Measurements from ENCODE around the gene MACO1.

The MACO1 gene

DNA sequence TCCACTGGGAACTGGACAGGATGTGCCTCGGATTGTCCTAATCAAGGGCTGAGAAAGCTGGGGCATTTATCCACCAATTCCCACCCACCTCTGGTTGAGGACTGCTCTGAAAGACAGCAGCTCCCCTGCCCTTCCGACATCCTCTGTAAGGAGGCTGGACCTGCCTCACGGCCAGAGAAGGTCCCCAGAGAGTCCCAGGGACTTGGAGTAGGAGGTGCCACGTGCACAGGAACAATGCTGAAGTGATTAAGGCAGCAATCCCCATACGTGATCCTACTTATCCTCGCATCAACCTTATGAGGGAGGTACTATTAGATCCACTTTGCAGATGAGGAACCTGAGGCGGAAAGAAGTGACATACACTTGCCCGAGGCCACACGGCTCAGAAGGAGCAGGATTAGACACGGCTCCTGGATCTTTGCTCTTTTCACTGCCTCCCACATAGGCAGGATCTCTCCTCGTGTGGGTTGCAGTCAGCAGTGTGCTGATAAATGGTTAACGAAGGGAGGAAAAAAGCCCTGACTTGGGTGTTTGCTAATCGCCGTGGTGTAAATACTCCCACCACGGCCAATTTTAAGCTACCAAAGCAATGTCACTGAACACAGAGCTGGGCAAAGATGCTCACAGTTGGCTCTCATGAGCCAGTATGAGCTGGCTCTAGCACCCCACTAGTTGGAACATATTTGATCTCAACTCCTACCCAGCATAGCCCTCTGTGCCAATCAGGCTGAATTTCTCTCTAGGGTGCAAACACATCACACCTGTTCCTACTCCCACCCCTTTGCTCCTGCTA is 94.1 kb downstream of the MACO1 start:
- DNase-seq (ENCODE audit: low spot score), result no peak

- no peak for DNase-seq (ENCODE audit: low spot score)
Observed at GRCh38 chr1:25525361-25525688, 94.6 kb downstream of the MACO1 start.

DNA sequence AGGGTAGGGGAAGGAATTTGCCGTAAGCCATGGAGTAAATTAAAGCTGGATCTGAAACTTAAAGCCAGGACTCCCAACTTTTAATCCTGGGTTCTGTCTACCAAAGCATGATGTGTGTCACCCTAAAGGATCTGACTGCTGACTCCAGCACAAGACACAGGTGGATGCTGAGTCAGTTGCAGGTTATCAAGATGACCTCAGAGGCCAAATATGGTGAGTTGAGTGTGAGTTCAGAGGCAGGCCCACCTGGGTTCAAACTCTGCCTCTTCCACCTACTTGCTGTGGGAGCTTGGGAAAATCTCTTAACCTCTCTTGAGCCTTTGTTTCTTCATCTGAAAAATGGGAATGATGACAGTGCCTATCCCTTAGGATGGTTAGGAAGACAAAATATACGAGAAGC is 96.1 kb downstream of the MACO1 start:
- DNase-seq (ENCODE audit: low spot score), result no peak

DNA sequence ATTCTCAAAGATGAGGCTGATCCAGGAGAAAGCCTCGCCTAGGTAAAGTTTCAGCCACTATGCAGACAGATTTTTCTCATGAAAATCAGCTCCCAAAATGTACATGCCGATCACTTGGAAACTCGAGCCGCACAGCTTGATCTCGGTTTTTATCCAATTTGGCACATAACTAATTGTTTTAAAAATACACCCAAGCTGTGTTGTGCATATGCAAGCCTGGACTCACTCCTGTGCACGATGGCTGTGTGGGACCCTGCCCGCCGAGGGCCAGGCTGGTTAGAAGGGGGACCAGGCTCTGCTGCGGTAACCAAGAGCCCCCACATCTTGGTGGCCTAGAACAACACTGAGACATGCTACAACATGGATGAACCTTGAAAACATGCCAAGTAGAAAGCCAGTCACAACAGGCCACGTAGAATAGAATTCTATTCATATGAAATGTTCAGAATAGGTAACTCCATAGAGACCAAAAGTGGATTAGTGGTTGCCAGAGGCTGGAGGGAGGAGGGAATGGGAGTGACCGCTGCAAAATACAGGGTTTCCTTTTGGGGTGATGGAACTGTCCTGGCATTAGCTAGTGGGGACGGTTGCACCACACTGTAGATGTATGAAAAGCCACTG is 96.6 kb downstream of the MACO1 start:
- no peak for DNase-seq (ENCODE audit: low spot score)

DNA sequence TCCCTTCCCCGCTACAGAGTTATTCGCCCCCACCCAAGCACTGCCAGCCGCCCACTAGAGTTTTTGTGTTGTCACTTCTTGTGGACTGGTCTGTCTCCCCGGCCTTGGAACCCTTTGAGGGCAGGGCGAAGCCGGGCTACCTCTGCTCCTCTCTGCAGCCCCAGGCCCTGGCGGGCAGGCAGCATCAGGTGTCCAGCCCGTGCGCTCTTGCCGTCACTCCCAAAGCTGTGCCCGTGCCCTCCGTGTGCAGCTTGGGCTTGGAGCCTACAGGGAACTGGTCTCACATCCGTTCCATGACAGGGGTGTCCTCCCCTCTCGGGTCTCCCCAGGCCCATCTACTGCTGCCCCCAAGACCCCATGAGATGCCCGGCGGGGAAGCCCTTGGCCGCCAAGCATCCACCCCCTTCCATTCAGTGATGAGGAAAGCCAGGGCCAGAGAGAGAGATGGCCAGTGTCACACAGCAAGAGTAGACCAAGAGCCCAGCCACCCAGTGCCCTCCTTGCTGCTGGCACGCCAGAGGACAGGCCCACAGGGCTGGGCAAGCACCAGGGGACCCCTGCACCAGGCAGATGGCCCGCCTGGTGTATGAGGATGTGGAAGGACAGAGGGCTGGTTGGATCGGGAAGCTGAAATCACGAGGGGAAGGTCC is 97.4 kb downstream of the MACO1 start:
- no peak for DNase-seq (ENCODE audit: low spot score)

DNA sequence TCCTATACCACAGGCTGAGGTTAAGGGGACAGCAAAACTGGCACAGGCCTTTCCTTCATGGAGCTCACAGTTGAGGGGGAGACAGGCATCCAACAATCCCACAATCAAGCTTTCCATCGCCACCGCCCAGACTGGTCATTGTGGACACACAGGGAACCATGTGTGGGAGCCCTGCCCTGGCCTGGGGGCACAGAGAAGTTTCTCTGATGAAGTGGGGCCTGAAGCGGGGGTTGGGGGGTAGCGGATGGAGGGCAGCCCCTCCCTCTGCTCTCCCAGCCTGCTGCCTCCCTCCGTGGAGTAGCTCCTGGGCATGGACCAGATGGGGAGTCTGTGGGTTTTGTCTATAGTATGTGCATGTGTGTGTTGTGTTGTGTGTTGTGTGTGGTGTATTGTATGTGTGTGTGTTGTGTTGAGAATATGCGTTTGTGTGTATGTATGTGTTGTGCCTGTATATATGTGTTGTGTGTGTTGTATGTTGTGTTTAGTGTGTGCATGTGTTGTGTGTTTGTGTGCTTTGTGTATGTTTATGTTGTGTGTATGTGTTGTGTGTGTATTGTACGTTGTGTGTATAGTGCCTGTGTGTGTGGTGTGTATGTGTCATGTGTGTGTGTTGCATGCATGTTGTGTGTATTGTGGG is 98.3 kb downstream of the MACO1 start:
- no peak for DNase-seq (ENCODE audit: low spot score)

GRCh38 chr1:25529518-25530185 is 99.0 kb downstream of the MACO1 start:
- no peak for DNase-seq (ENCODE audit: low spot score)

DNA sequence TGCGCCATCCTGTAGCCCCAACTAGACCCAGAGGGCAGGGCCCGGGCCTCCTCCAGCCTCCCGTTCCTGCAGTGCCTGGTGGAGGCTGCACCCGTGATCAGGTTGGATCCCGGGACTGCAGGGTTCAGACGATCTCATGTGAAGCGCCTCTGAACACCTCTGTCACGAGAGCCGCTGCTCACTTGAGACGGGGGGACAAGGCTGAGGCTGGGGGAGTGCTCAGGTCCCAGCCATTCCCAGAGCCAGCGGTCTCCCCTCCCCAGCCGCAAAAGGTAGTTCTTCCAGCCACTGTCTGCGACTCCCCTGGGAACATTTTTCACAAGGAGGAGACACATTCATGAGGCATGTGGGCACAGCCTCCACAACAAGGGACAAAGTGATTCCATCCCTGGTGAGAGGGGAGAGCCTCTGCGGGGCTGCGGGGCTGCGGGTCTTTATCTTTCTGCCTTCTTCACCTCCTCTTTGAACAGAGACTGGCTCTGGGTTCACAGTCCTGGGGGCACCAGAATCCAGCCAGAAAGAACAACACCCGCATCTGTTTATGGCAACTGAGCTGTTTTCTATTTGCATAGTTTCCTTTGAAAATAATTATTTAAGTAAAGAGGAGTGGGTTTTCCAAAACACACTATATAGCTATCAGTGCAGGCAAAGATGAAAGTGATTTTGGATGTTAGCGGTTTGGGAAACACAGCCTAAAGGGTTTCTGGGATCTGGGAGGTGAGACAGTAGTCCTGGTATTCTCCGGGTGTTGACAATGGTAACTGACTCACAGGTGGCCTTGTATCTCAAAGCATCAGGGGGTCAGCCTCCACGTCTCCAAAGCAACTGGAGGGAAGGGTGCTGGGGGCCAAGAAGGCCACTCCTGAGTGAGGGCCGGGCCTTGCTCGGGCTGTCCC is 99.7 kb downstream of the MACO1 start:
- no peak for DNase-seq (ENCODE audit: low spot score)

GRCh38 chr1:25531082-25531461 is 100.4 kb downstream of the MACO1 start:
- DNase-seq (ENCODE audit: low spot score), result no peak

DNA sequence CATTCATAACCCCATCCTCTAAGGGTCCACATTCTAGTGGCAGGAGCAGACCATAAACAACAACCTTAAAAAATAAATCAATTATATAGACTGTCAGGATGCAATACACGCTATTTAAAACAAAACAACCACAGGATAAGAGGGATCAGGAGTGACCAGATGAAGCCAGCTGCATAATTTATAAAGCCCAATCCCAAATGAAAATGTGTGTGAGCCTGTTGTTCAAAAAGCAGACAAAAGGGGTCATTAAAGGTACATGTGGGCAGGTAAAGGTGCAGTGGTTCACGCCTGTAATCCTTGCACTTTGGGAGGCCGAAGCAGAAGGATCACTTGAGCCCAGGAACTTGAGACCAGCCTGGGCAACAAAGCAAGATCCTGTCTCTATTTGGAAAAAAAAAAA is 102.3 kb downstream of the MACO1 start:
- no peak for DNase-seq (ENCODE audit: low spot score)

DNA sequence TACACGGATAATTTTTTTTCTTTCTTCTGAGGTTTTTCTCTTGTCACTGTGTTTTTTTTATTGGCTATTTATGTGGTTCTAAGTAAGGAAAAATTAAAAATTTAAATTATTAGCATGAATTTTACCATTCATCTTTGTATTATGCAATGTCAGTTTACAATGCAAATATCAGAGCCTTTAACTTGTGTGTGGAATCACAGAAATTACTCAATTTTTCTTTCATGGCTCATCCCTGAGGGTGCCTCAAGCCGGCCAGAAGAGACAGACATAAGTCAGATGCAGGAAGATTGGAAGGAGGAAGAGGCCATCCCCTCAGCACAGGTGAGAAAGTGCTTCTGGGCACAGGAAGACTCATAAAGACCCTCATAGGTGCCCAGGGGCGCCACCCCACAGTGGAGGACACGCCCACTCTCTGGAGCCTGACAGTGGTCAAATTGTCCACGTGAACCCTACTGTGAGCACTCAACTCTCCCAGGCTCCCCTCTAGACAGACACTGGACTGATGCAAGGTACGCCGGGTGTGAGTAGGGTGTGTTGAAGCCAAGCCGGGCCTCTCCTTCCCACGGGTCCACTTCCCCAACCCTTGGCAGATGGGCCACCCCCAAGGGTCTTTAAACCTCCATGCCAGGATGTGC is 103.2 kb downstream of the MACO1 start:
- DNase-seq (ENCODE audit: low spot score), result no peak

- DNase-seq (ENCODE audit: low spot score), result no peak
Observed at GRCh38 chr1:25534410-25534788, 103.7 kb downstream of the MACO1 start.

DNA sequence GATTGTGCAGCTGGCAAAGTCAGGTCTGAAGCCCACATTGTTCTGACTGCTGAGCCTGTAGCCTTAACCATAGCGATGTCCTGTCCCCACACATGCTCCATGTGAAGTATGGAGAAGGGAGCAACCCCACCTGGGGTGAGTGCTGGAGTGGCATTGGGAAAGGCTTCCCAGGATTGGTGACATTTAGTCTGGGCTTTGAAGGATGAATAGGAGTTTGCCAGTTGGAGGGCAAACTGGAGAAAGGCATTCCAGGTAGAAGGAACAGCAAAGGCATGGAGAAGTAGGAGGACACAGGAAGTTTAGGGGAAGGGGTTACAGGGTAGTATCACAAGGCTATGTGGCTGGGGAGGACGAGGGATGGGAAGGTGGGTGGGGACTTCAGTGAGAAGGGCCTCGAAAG is 105.4 kb downstream of the MACO1 start:
- no peak for DNase-seq (ENCODE audit: low spot score)

GRCh38 chr1:25537153-25537831 is 106.6 kb downstream of the MACO1 start:
- DNase-seq (ENCODE audit: low spot score), result no peak

- DNase-seq (ENCODE audit: low spot score), result no peak
Observed at GRCh38 chr1:25538191-25538767, 107.6 kb downstream of the MACO1 start.

DNA sequence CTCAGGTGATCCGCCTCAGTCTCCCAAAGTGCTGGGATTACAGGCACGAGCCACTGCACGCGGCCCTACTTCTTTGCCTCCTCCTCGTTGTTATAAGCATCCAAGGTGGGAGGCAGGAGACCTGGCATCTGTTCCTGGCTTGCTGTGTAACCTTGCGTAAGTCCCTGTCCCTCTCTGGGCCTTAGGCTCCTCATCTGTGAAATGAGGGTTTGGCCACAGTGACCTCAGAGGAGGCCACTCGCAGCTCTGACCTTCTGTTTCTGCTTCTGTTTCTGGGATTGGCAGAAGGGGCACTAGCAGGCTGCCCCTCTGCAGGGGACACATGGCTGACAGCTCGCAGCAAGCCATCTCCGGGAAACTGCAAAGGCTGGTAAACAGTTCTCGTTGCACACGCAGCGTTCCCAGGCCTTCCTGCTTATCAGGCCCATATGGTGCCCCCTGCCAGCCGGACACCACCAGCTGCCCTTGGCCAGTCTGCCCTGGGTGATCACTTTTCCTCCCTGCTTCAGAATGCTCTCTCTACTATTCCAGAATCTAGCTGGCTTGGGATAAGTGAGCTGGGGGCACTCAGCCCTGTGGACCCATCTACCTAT is 110.1 kb downstream of the MACO1 start:
- no peak for DNase-seq (ENCODE audit: low spot score)

DNA sequence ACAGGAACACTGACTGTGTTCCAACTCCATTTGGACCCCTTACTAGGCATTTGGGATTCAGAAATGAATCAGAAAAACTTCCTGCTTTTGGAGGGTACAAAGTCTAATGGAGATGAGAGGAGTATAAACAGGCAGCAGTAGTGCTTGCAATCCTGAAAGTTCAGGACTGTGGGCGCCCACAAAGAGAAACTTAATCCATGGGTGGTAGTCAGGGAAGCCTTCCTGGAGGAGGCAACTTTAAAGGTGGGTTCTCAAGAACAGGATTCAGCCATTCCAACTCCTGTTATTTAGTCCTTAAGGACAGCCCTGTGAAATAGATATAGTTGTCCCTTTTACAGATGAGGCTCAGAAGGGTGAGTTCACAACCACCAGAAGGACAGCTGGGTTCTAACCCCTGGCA is 110.7 kb downstream of the MACO1 start:
- no peak for DNase-seq (ENCODE audit: low spot score)

- DNase-seq (ENCODE audit: low spot score), result no peak
Observed at GRCh38 chr1:25541889-25542658, 111.4 kb downstream of the MACO1 start.

DNA sequence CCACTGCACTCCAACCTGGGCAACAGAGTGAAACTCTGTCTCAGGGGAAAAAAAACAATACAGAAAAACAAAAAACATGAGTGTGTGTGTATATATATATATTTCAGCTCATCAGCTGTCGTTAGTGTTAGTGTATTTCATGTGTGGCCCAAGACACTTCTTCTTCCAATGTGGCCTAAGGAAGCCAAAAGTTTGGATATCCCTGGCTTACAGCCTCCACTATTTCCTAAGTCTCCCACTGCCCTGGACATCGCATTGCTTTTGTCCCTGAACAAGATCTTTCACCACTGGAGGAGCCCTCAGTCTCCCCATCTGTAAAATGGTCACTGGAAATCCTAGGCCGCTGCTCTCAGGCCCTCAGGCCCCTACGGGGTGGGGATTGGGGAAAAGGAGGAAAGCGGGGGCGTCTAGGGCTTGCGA is 112.3 kb downstream of the MACO1 start:
- DNase-seq (ENCODE audit: low spot score), result no peak

All from activated CD4-positive, alpha-beta T cell treated with anti-CD3 and anti-CD28 coated beads, Interleukin-2, Interleukin-4, amounts not matched to agents 100 ng/mL and 50 ng/mL, durations not matched to agents 16 hours and 8 hours (primary cell).